ENCODE measurements around the gene LMTK2.
A peak's percentile ranks its signal among the peaks of the same experiment; 100 is the strongest.

Gene LMTK2

GRCh38 chr7:98106647-98107312, at the start of gene LMTK2:
LMTK2 (plus strand) TSS chr7:98106862; CDS start chr7:98107178, 316 bp downstream.
- DNase-seq = peak; percentile 76

GRCh38 chr7:98057157-98057556, 49.5 kb upstream of the LMTK2 start:
- DNase-seq = no peak

- no peak for DNase-seq
Observed at GRCh38 chr7:98058186-98058585, 48.5 kb upstream of the LMTK2 start.

- no peak for DNase-seq
Observed at GRCh38 chr7:98064233-98064632, 42.4 kb upstream of the LMTK2 start.

- DNase-seq = no peak
Observed at GRCh38 chr7:98066208-98066607, 40.5 kb upstream of the LMTK2 start.

GRCh38 chr7:98066934-98067507, 39.6 kb upstream of the LMTK2 start:
- no peak for DNase-seq

- DNase-seq = no peak
Observed at GRCh38 chr7:98073047-98073446, 33.6 kb upstream of the LMTK2 start.

- no peak for DNase-seq
Observed at GRCh38 chr7:98075801-98076200, 30.9 kb upstream of the LMTK2 start.

- DNase-seq = no peak
Observed at GRCh38 chr7:98077762-98078161, 28.9 kb upstream of the LMTK2 start.

- no peak for DNase-seq
Observed at GRCh38 chr7:98078197-98078870, 28.3 kb upstream of the LMTK2 start.

GRCh38 chr7:98079891-98080648, 26.6 kb upstream of the LMTK2 start:
- no peak for DNase-seq

GRCh38 chr7:98081319-98081718, 25.3 kb upstream of the LMTK2 start:
- DNase-seq = no peak

- DNase-seq = no peak
Observed at GRCh38 chr7:98084631-98085030, 22.0 kb upstream of the LMTK2 start.

GRCh38 chr7:98085674-98086073, 21.0 kb upstream of the LMTK2 start:
- no peak for DNase-seq

GRCh38 chr7:98086281-98086718, 20.4 kb upstream of the LMTK2 start:
- no peak for DNase-seq

GRCh38 chr7:98088109-98088508, 18.6 kb upstream of the LMTK2 start:
- no peak for DNase-seq

- no peak for DNase-seq
Observed at GRCh38 chr7:98090116-98090515, 16.5 kb upstream of the LMTK2 start.

GRCh38 chr7:98091061-98091460, 15.6 kb upstream of the LMTK2 start:
- no peak for DNase-seq

- no peak for DNase-seq
Observed at GRCh38 chr7:98091523-98091922, 15.1 kb upstream of the LMTK2 start.

GRCh38 chr7:98097042-98097645, 9.5 kb upstream of the LMTK2 start:
- no peak for DNase-seq

- no peak for DNase-seq
Observed at GRCh38 chr7:98100088-98100487, 6.6 kb upstream of the LMTK2 start.

GRCh38 chr7:98102170-98102569, 4.5 kb upstream of the LMTK2 start:
- no peak for DNase-seq

- DNase-seq = no peak
Observed at GRCh38 chr7:98105942-98106544, 619 bp upstream of the LMTK2 start.
